IMR-90 (cell line): ENCODE measurements around the gene PBRM1. TPM values are rescaled to one million over a fixed set of nuclear protein-coding genes. Genes with fewer than 3 reads are reported as not detected.

Experiments
- ATAC-seq: fragments of 200-7000 bp; cut with Tn5 transposase; 2 replicates; pipeline ENCODE4 v1.9.1; 2020; ENCODE audit warnings: low read depth, mild to moderate bottlenecking, moderate library complexity
- BruUV-seq: library from RNA; stranded (reverse); fragments of 400-500 nt; replicated peaks from 2 replicates; lab custom pipeline; 2021; lab: Mats Ljungman, UMichigan
- CTCF ChIA-PET: fragments of 300-600 bp; formaldehyde crosslinking; extraction: SDS; loops from one replicate; lab custom pipeline; 2021; ENCODE audit warnings: antibody characterized with exemption; lab: Yijun Ruan, JAX
- POLR2A ChIA-PET: fragments of 300-600 bp; sonication (Branson Sonifier 250); formaldehyde crosslinking; loops from one replicate; lab custom pipeline; 2022; ENCODE audit warnings: antibody characterized with exemption; ENCODE audit not compliant: unreplicated experiment; lab: Charles Lee
- DNase-seq: peaks from one replicate; pipeline ENCODE4 v3.0.0; 2013
- H2AFZ ChIP-seq: replicated peaks from 2 replicates; pipeline ENCODE3; 2013; ENCODE audit warnings: low read length, mild to moderate bottlenecking; ENCODE audit not compliant: poor library complexity
- H2AK5ac ChIP-seq: 2 replicates; pipeline ENCODE4 v1.6.1; 2013; ENCODE audit warnings: low read depth, low read length, inconsistent platforms
- H2AK9ac ChIP-seq: replicated peaks from 2 replicates; pipeline ENCODE3; 2013; ENCODE audit warnings: mild to moderate bottlenecking, low read depth, low read length, moderate library complexity; ENCODE audit not compliant: poor library complexity
- H2BK120ac ChIP-seq: 2 replicates; pipeline ENCODE4 v1.6.1; 2013; ENCODE audit warnings: low read depth, low read length, inconsistent platforms
- H2BK15ac ChIP-seq: 3 replicates; pipeline ENCODE4 v1.6.1; 2013; ENCODE audit warnings: low read depth, low read length, inconsistent platforms
- H2BK20ac ChIP-seq: 2 replicates; pipeline ENCODE4 v1.6.1; 2013; ENCODE audit warnings: low read depth, mild to moderate bottlenecking, inconsistent platforms, low read length, moderate library complexity
- H2BK5ac ChIP-seq: 2 replicates; pipeline ENCODE4 v1.6.1; 2013; ENCODE audit warnings: mild to moderate bottlenecking, low read depth, low read length, inconsistent platforms; ENCODE audit not compliant: poor library complexity, severe bottlenecking
- H3K14ac ChIP-seq: replicated peaks from 2 replicates; pipeline ENCODE4 v1.6.1; 2013; ENCODE audit warnings: low read depth, low read length, inconsistent platforms
- H3K18ac ChIP-seq: 2 replicates; pipeline ENCODE4 v1.6.1; 2013; ENCODE audit warnings: low read depth, low read length, control low read depth
- H3K23ac ChIP-seq: 2 replicates; pipeline ENCODE4 v1.6.1; 2013; ENCODE audit warnings: low read depth, low read length, inconsistent platforms
- H3K27ac ChIP-seq: 2 replicates; pipeline ENCODE4 v1.5.1; 2013; ENCODE audit warnings: mild to moderate bottlenecking, control low read depth, low read length; ENCODE audit not compliant: insufficient read depth
- H3K27me3 ChIP-seq: 2 replicates; pipeline ENCODE4 v1.6.1; 2013; ENCODE audit warnings: low read length; ENCODE audit not compliant: control insufficient read depth, insufficient read depth
- H3K36me3 ChIP-seq: 2 replicates; pipeline ENCODE4 v1.6.1; 2013; ENCODE audit warnings: low read length, mixed read lengths; ENCODE audit not compliant: control insufficient read depth, insufficient read depth
- H3K4ac ChIP-seq: 2 replicates; pipeline ENCODE4 v1.6.1; 2013; ENCODE audit warnings: low read depth, low read length, inconsistent platforms
- H3K4me1 ChIP-seq: 2 replicates; pipeline ENCODE4 v1.6.1; 2013; ENCODE audit warnings: low read length, mixed read lengths; ENCODE audit not compliant: control insufficient read depth, insufficient read depth
- H3K4me2 ChIP-seq: 2 replicates; pipeline ENCODE4 v1.6.1; 2013; ENCODE audit warnings: low read depth, mild to moderate bottlenecking, control low read depth, low read length, moderate library complexity
- H3K4me3 ChIP-seq: 2 replicates; pipeline ENCODE4 v1.5.1; 2013; ENCODE audit warnings: low read depth, mild to moderate bottlenecking, control low read depth, low read length, moderate library complexity; ENCODE audit not compliant: insufficient read depth
- H3K56ac ChIP-seq: 2 replicates; pipeline ENCODE4 v1.6.1; 2013; ENCODE audit warnings: low read length, inconsistent platforms; ENCODE audit not compliant: insufficient read depth; ENCODE audit errors: extremely low read depth
- H3K79me1 ChIP-seq, 2 experiments: 2 replicates each; pipeline ENCODE4 v1.6.1; 2013; ENCODE audit warnings: low read length in 2 of 2, inconsistent platforms in 1 of 2, low read depth in 1 of 2
- H3K9ac ChIP-seq: 2 replicates; pipeline ENCODE4 v1.6.1; 2013; ENCODE audit warnings: low read depth, low read length, control low read depth
- H3K9me1 ChIP-seq: 2 replicates; pipeline ENCODE4 v1.6.1; 2013; ENCODE audit warnings: low read length, inconsistent platforms; ENCODE audit not compliant: insufficient read depth
- H3K9me3 ChIP-seq: 2 replicates; pipeline ENCODE4 v1.6.1; 2013; ENCODE audit warnings: low read length; ENCODE audit not compliant: control insufficient read depth, insufficient read depth
- H4K20me1 ChIP-seq: 2 replicates; pipeline ENCODE4 v1.6.1; 2013; ENCODE audit warnings: low read length, inconsistent platforms; ENCODE audit not compliant: insufficient read depth
- H4K5ac ChIP-seq: 2 replicates; pipeline ENCODE4 v1.6.1; 2013; ENCODE audit warnings: mild to moderate bottlenecking, low read depth, low read length, control low read depth
- H4K8ac ChIP-seq, 2 experiments: 2 replicates each; pipeline ENCODE4 v1.6.1; 2013; ENCODE audit warnings: low read depth in 2 of 2, low read length in 2 of 2, control low read depth in 1 of 2, inconsistent platforms in 1 of 2
- H4K91ac ChIP-seq: 2 replicates; pipeline ENCODE4 v1.6.1; 2013; ENCODE audit warnings: low read depth, low read length, inconsistent platforms; ENCODE audit not compliant: insufficient read depth
- BHLHE40 ChIP-seq: fragments of 150-350 bp; IDR thresholded peaks from 2 replicates; pipeline ENCODE4 v1.6.1; 2016; ENCODE audit warnings: mild to moderate bottlenecking, low read depth, low read length
- CEBPB ChIP-seq: IDR thresholded peaks from 2 replicates; pipeline ENCODE4 v1.6.1; 2012; ENCODE audit warnings: low read depth, low read length, improper control_type of control experiment
- CHD1 ChIP-seq: IDR thresholded peaks from 2 replicates; pipeline ENCODE4 v1.6.1; 2012; ENCODE audit warnings: low read depth, low read length, improper control_type of control experiment
- CTCF ChIP-seq: conservative IDR thresholded peaks from 2 replicates; pipeline ENCODE4 v1.5.1; 2012; ENCODE audit warnings: mild to moderate bottlenecking, low read depth, low read length, improper control_type of control experiment
- ELK1 ChIP-seq: fragments of 150-350 bp; IDR thresholded peaks from 2 replicates; pipeline ENCODE4 v1.6.1; 2016; ENCODE audit warnings: low read depth, mild to moderate bottlenecking, low read length, moderate library complexity, borderline replicate concordance
- FOS ChIP-seq: fragments of 150-350 bp; IDR thresholded peaks from 2 replicates; pipeline ENCODE4 v1.6.1; 2016; ENCODE audit warnings: low read depth, low read length
- MAFK ChIP-seq: IDR thresholded peaks from 2 replicates; pipeline ENCODE4 v1.6.1; 2012; ENCODE audit warnings: low read depth, low read length, improper control_type of control experiment
- MXI1 ChIP-seq: IDR thresholded peaks from 2 replicates; pipeline ENCODE4 v1.6.1; 2012; ENCODE audit warnings: low read depth, mild to moderate bottlenecking, low read length, moderate library complexity, borderline replicate concordance
- NFE2L2 ChIP-seq: fragments of 150-350 bp; IDR thresholded peaks from 2 replicates; pipeline ENCODE4 v1.6.1; 2016; ENCODE audit warnings: low read depth, mild to moderate bottlenecking, low read length
- POLR2A ChIP-seq: IDR thresholded peaks from 2 replicates; pipeline ENCODE4 v1.6.1; 2012; ENCODE audit warnings: mild to moderate bottlenecking, low read depth, low read length
- RAD21 ChIP-seq: IDR thresholded peaks from 2 replicates; pipeline ENCODE4 v1.6.1; 2012; ENCODE audit warnings: low read length, improper control_type of control experiment
- RCOR1 ChIP-seq: IDR thresholded peaks from 2 replicates; pipeline ENCODE4 v1.6.1; 2012; ENCODE audit warnings: mild to moderate bottlenecking, low read length, improper control_type of control experiment; ENCODE audit not compliant: insufficient replicate concordance
- RFX5 ChIP-seq: IDR thresholded peaks from 2 replicates; pipeline ENCODE4 v1.8.0; 2012; ENCODE audit warnings: low read depth, mild to moderate bottlenecking, low read length, moderate library complexity
- SMC3 ChIP-seq: fragments of 150-350 bp; IDR thresholded peaks from 2 replicates; pipeline ENCODE4 v1.6.1; 2016; ENCODE audit warnings: low read depth, mild to moderate bottlenecking, antibody characterized with exemption, low read length, moderate library complexity
- WGBS, 2 experiments: methylation state at CpG; one replicate each; pipeline versions ENCODE4 v1.1.5 to v1.1.7; 2013; ENCODE audit warnings: missing lambda C conversion rate in 2 of 2; ENCODE audit not compliant: insufficient read length in 1 of 2; ENCODE audit errors: extremely low coverage in 2 of 2; 5-methylcytosine and 5-hydroxymethylcytosine counted together
- dilution Hi-C: fragments of 300-500 bp; cut with HindIII; formaldehyde crosslinking; loops from one replicate; pipeline ENCODE4 v1.14.3; 2018; ENCODE audit warnings: low sequenced_read_pairs; ENCODE audit not compliant: unreplicated experiment
- in situ Hi-C: fragments of 300-500 bp; cut with MboI; formaldehyde crosslinking; loops from 3 replicates; pipeline ENCODE4 v1.14.3; 2019; ENCODE audit warnings: low sequenced_read_pairs, inconsistent platforms, mixed read lengths
- intact Hi-C: fragments of 100-400 bp; cut with micrococcal nuclease; formaldehyde crosslinking; loops from 2 replicates; pipeline ENCODE4 v1.10.0; 2022
- polyA plus RNA-seq, 3 experiments: library from polyadenylated mRNA; depleted of rRNA; stranded (reverse); fragments of >200 nt; gene quantifications; 2 replicates each; pipeline ENCODE4 v1.2.3, GENCODE V29; 2012; ENCODE audit warnings: low replicate concordance in 1 of 3
- total RNA-seq: library from RNA; depleted of rRNA; stranded (reverse); fragments of >200 nt; gene quantifications from 2 replicates; pipeline ENCODE4 v1.2.3, GENCODE V29; 2012
- TF ChIP-seq, protein P1 (sequence below): fragments of 150-350 bp; IDR thresholded peaks from 2 replicates; pipeline ENCODE4 v1.6.1; 2017; ENCODE audit warnings: mild to moderate bottlenecking, antibody characterized with exemption, low read length, low read depth

PBRM1 gene
- total and polyA plus RNA-seq, 2 of the 4 experiments (the other 2 are of a cell fraction), result 16.5 to 72.6 TPM

DNA sequence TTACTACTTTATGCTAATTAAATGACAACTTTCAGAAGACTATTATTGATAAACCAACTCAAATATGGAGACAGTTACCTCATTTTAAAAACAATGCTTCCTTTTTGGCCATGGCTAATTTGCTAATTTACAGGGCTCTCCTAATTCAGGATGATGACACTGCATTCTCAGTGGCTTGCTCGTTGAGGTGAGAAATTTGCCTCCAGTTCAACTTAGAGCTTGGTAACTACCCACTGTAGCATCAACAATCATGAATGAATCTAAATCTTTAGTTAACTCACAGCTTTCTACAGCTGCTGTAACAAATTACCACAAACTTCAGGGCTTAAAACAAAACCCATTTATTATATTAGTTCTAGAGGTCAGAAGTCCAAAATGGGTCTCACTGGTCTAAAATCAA lies 14.0 kb downstream of the PBRM1 start:
- ATAC-seq, result no peak
- peak overlapping the region; percentile 60 for H2BK20ac ChIP-seq
- H4K8ac ChIP-seq, result peak overlapping the region in 1 of 2 experiments; percentile 49; a peak in 1 of 4 replicates
- ChIA-PET POLR2A (no interaction called here), CTCF (interaction anchor here (0.8 kb wide), 1 partner anchor 70 kb away, joined by 3 read pairs; no protein-coding TSS in a partner anchor)
- peaks cover 17% of the 10 kb centered on the region for H3K36me3 ChIP-seq
- H3K56ac ChIP-seq, result peak overlapping the region; percentile 36; the same call in 1 of the 2 replicates
- peaks cover 6% of the 10 kb centered on the region; the same call in 1 of the 2 replicates for H4K20me1 ChIP-seq
- BruUV-seq, result no TSS peak
- peak overlapping the region; percentile 59 for H4K91ac ChIP-seq
- H3K4me1 ChIP-seq, result peaks cover 8% of the 10 kb centered on the region
- peak overlapping the region; percentile 79 for H2BK120ac ChIP-seq
- no peak overlapping the region for H3K9ac ChIP-seq
- no peak overlapping the region for H3K27ac ChIP-seq
- H2AFZ ChIP-seq, result no peak overlapping the region
- H3K23ac ChIP-seq, result peak overlapping the region; percentile 53; the same call in 1 of the 2 replicates
- peak overlapping the region; percentile 78; the same call in 2 of the 3 replicates for H2BK15ac ChIP-seq
- no peak overlapping the region for H2AK9ac ChIP-seq
- H3K9me3 ChIP-seq, result no peaks in the 10 kb centered on the region; the same call in 1 of the 2 replicates
- H3K14ac ChIP-seq, result peak overlapping the region; percentile 71; the same call in 1 of the 2 replicates
- in situ Hi-C loops (no loop called here), dilution Hi-C loops (no loop called here), intact Hi-C loops (loop anchor here (2.0 kb wide), 1 partner anchor 13 kb away; the partner anchor contains the start of gene PBRM1)
- peaks cover 5% of the 10 kb centered on the region for H3K9me1 ChIP-seq
- no CpG with 5 or more reads among the region's 1 CpG for WGBS, 2 experiments
- peak overlapping the region; percentile 23; the same call in 1 of the 2 replicates for H3K4me2 ChIP-seq
- peak overlapping the region; percentile 54 for H2AK5ac ChIP-seq
- no peaks in the 10 kb centered on the region for H3K27me3 ChIP-seq
- DNase-seq, result no peak
- peaks cover 11 to 35% of the 10 kb centered on the region in 2 experiments for H3K79me1 ChIP-seq
- no peak overlapping the region for H3K18ac ChIP-seq
- TF ChIP-seq SMC3 (no peak), CEBPB (no peak), POLR2A (no peak), RFX5 (no peak), BHLHE40 (no peak), RAD21 (no peak), RCOR1 (no peak), CHD1 (no peak), CTCF (no peak), MAFK (no peak), ELK1 (no peak), MXI1 (no peak), NFE2L2 (no peak), FOS (no peak)
- TF ChIP-seq, protein P1, sequence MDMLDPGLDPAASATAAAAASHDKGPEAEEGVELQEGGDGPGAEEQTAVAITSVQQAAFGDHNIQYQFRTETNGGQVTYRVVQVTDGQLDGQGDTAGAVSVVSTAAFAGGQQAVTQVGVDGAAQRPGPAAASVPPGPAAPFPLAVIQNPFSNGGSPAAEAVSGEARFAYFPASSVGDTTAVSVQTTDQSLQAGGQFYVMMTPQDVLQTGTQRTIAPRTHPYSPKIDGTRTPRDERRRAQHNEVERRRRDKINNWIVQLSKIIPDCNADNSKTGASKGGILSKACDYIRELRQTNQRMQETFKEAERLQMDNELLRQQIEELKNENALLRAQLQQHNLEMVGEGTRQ, result no peak
- no peak overlapping the region for H3K4me3 ChIP-seq
- peak overlapping the region; percentile 81 for H2BK5ac ChIP-seq
- peak overlapping the region; percentile 65; the same call in 1 of the 2 replicates for H3K4ac ChIP-seq
- H4K5ac ChIP-seq, result no peak overlapping the region
